CD14-positive monocyte (primary cell): Measurements from ENCODE around the gene TRABD. TPM values are rescaled to one million over a fixed set of nuclear protein-coding genes. Genes with fewer than 3 reads are reported as not detected.

Experiments
- DNase-seq, 3 donors: peaks; one replicate each; pipeline ENCODE4 v3.0.0-alpha.2; 2011 to 2022
- H2AFZ ChIP-seq: 2 replicates; pipeline ENCODE4 v1.6.0; 2012; ENCODE audit warnings: mild to moderate bottlenecking, low read depth, low read length, inconsistent platforms; ENCODE audit not compliant: insufficient read depth, poor library complexity, severe bottlenecking
- H3K27ac ChIP-seq, 2 donors: 1 replicate in 1 of 2; 2 replicates in 1 of 2; pipeline ENCODE4 v1.5.1; 2012 to 2013; ENCODE audit warnings: low read length in 2 of 2, control low read depth in 1 of 2, inconsistent platforms in 1 of 2, low read depth in 1 of 2, mild to moderate bottlenecking in 1 of 2
- H3K27me3 ChIP-seq, 2 donors: one replicate each; pipeline versions ENCODE4 v1.6.0 to v1.6.1; 2011 to 2013; ENCODE audit warnings: low read length in 2 of 2; ENCODE audit not compliant: control insufficient read depth in 2 of 2, insufficient read depth in 2 of 2
- H3K36me3 ChIP-seq, 2 donors: replicated peaks in 1 of 2; 1 replicate in 1 of 2; 2 replicates in 1 of 2; pipeline versions ENCODE4 v1.5.1 to v1.6.1; 2012 to 2013; ENCODE audit warnings: low read length in 2 of 2, control low read depth in 1 of 2, inconsistent platforms in 1 of 2, mild to moderate bottlenecking in 1 of 2; ENCODE audit not compliant: insufficient read depth in 2 of 2, control insufficient read depth in 1 of 2
- H3K4me1 ChIP-seq, 2 donors: 1 replicate in 1 of 2; 2 replicates in 1 of 2; pipeline versions ENCODE4 v1.5.1 to v1.6.1; 2012 to 2013; ENCODE audit warnings: low read length in 2 of 2, control low read depth in 1 of 2, inconsistent platforms in 1 of 2, mild to moderate bottlenecking in 1 of 2, moderate library complexity in 1 of 2; ENCODE audit not compliant: insufficient read depth in 2 of 2, control insufficient read depth in 1 of 2
- H3K4me2 ChIP-seq: replicated peaks from 2 replicates; pipeline ENCODE3; 2012; ENCODE audit warnings: low read length, moderate library complexity, mild to moderate bottlenecking; ENCODE audit not compliant: poor library complexity, severe bottlenecking; ENCODE audit errors: extremely low read depth
- H3K4me3 ChIP-seq, 3 experiments: fragments of 200-600 bp in 1 of 3; sonication (generic) in 1 of 3; replicated peaks in 1 of 3; 1 replicate in 2 of 3; 2 replicates in 1 of 3; pipeline ENCODE4 v1.5.1; 2011 to 2013; ENCODE audit warnings: low read length in 3 of 3, mild to moderate bottlenecking in 3 of 3, control low read depth in 2 of 3, low read depth in 2 of 3, inconsistent platforms in 1 of 3, moderate library complexity in 1 of 3
- H3K79me2 ChIP-seq: 2 replicates; pipeline ENCODE4 v1.6.0; 2012; ENCODE audit warnings: mild to moderate bottlenecking, control low read depth, inconsistent platforms, low read length, moderate library complexity; ENCODE audit not compliant: insufficient read depth
- H3K9ac ChIP-seq: 2 replicates; pipeline ENCODE4 v1.6.0; 2017; ENCODE audit warnings: low read length, mild to moderate bottlenecking; ENCODE audit not compliant: insufficient read depth, poor library complexity, severe bottlenecking
- H3K9me3 ChIP-seq, 2 donors: replicated peaks in 1 of 2; 1 replicate in 1 of 2; 2 replicates in 1 of 2; pipeline versions ENCODE4 v1.5.1 to v1.6.1; 2012 to 2013; ENCODE audit warnings: low read length in 2 of 2, control low read depth in 1 of 2; ENCODE audit not compliant: control insufficient read depth in 1 of 2, insufficient read depth in 1 of 2
- H4K20me1 ChIP-seq: 2 replicates; pipeline ENCODE4 v1.6.0; 2012; ENCODE audit warnings: mild to moderate bottlenecking, low read length, control low read depth, moderate library complexity; ENCODE audit not compliant: insufficient read depth
- H3K27ac Mint-ChIP-seq, 7 donors: one replicate each; pipeline ENCODE4 v1.8.0; 2020; ENCODE audit warnings: mild to moderate bottlenecking in 7 of 7, mixed read lengths in 7 of 7, moderate library complexity in 6 of 7, inconsistent platforms in 2 of 7
- H3K27me3 Mint-ChIP-seq, 3 donors: one replicate each; pipeline ENCODE4 v1.8.0; 2021 to 2022; ENCODE audit warnings: low read depth in 3 of 3, mild to moderate bottlenecking in 3 of 3, mixed read lengths in 3 of 3, moderate library complexity in 3 of 3, inconsistent platforms in 1 of 3
- H3K36me3 Mint-ChIP-seq, 2 donors: one replicate each; pipeline ENCODE4 v1.8.0; 2020; ENCODE audit warnings: mixed read lengths in 2 of 2, inconsistent platforms in 1 of 2, mild to moderate bottlenecking in 1 of 2
- H3K4me1 Mint-ChIP-seq: one replicate; pipeline ENCODE4 v1.8.0; 2020; ENCODE audit warnings: mild to moderate bottlenecking, mixed read lengths
- H3K4me3 Mint-ChIP-seq, 2 donors: one replicate each; pipeline ENCODE4 v1.8.0; 2020; ENCODE audit warnings: mild to moderate bottlenecking in 2 of 2, mixed read lengths in 2 of 2, moderate library complexity in 1 of 2
- H3K9me3 Mint-ChIP-seq, 7 donors: one replicate each; pipeline ENCODE4 v1.8.0; 2020 to 2022; ENCODE audit warnings: mixed read lengths in 7 of 7, mild to moderate bottlenecking in 6 of 7, moderate library complexity in 6 of 7, inconsistent platforms in 2 of 7
- CTCF ChIP-seq: fragments of 200-600 bp; IDR thresholded peaks from one replicate; pipeline ENCODE4 v1.8.0; 2022; ENCODE audit warnings: antibody characterized with exemption, mild to moderate bottlenecking
- WGBS: methylation state at CpG from one replicate; pipeline ENCODE4 v1.1.5; 2013; ENCODE audit warnings: missing lambda C conversion rate; ENCODE audit not compliant: insufficient coverage; 5-methylcytosine and 5-hydroxymethylcytosine counted together
- intact Hi-C, 2 donors: fragments of 100-400 bp; cut with micrococcal nuclease; formaldehyde crosslinking; loops; one replicate each; pipeline versions ENCODE4 v1.15.0 to v1.15.1; 2023
- polyA plus RNA-seq, 3 donors: library from polyadenylated mRNA; depleted of rRNA in 1 of 3; unstranded in 2 of 3; stranded (reverse) in 1 of 3; fragments of 300-500 nt in 2 of 3; fragments of >200 nt in 1 of 3; fragmentation: Illumina TruSeq in 2 of 3; gene quantifications; 1 replicate in 2 of 3; 2 replicates in 1 of 3; pipeline ENCODE4 v1.2.3, GENCODE V29; 2012 to 2021

TRABD gene
- polyA plus RNA-seq, 3 donors, result 34.5 to 240 (median 39.3) TPM

GRCh38 chr22:50228366-50228765 is 42.7 kb downstream of the TRABD start:
- Histone ChIP-seq H3K9me3 (no peaks in the 10 kb centered on the region), H3K79me2 (no peaks in the 10 kb centered on the region), H3K27ac (no peak overlapping the region), H3K27me3 (no peaks in the 10 kb centered on the region), H4K20me1 (peaks cover under 1% of the 10 kb centered on the region), H3K9ac (no peak overlapping the region), H3K4me3 (no peak overlapping the region), H3K4me2 (no peak overlapping the region), H3K4me1 (no peaks in the 10 kb centered on the region), H3K36me3 (peaks cover 60 to 80% of the 10 kb centered on the region in 2 donors), H2AFZ (no peak overlapping the region)
- TF ChIP-seq CTCF, result no peak
- Mint-ChIP-seq H3K36me3 (peaks cover 57 to 88% of the 10 kb centered on the region in 2 donors), H3K27ac (no peak overlapping the region), H3K9me3 (no peaks in the 10 kb centered on the region), H3K4me3 (peak overlapping the region in 1 of 2 donors; percentile 20), H3K4me1 (no peaks in the 10 kb centered on the region), H3K27me3 (peaks cover 0 to 2% (median 0%) of the 10 kb centered on the region in 3 donors)
- 96% methylated on average over 9 of the region's 9 CpGs for WGBS
- intact Hi-C loops, result no loop called here
- no peak for DNase-seq

- H3K27me3 ChIP-seq, result no peaks in the 10 kb centered on the region
- intact Hi-C loops, result no loop called here
- H3K9me3 ChIP-seq, result no peaks in the 10 kb centered on the region
- no peak for TF ChIP-seq CTCF
- peaks cover 0 to 1% (median 0%) of the 10 kb centered on the region in 7 donors for H3K9me3 Mint-ChIP-seq
- H3K79me2 ChIP-seq, result no peaks in the 10 kb centered on the region
- no peak overlapping the region for H3K4me3 Mint-ChIP-seq
- H3K4me1 Mint-ChIP-seq, result no peaks in the 10 kb centered on the region
- no peak overlapping the region for H3K4me2 ChIP-seq
- WGBS, result 99% methylated on average over 12 of the region's 16 CpGs
- peak overlapping the region in 1 of 7 donors; percentile 15 for H3K27ac Mint-ChIP-seq
- no peak overlapping the region for H2AFZ ChIP-seq
- no peak overlapping the region for H3K27ac ChIP-seq
- peaks cover 54 to 74% of the 10 kb centered on the region in 2 donors for H3K36me3 ChIP-seq
- no peak overlapping the region for H3K9ac ChIP-seq
- DNase-seq, result no peak
- H3K27me3 Mint-ChIP-seq, result peaks cover 0 to 2% (median 0%) of the 10 kb centered on the region in 3 donors
- H3K4me3 ChIP-seq, result no peak overlapping the region
- H4K20me1 ChIP-seq, result peaks cover 11% of the 10 kb centered on the region
- peaks cover 53 to 88% of the 10 kb centered on the region in 2 donors for H3K36me3 Mint-ChIP-seq
- no peaks in the 10 kb centered on the region for H3K4me1 ChIP-seq
These were observed 43.7 kb downstream of the TRABD start for GRCh38 chr22:50229370-50229769.
